MCF 10A (cell line): ENCODE data around the gene SLC6A9. TPM values are rescaled to one million over a fixed set of nuclear protein-coding genes. Genes with fewer than 3 reads are reported as not detected.

Source experiments
- BruUV-seq: library from RNA; stranded (reverse); fragments of 400-500 nt; replicated peaks from 2 replicates; lab custom pipeline; 2021; lab: Mats Ljungman, UMichigan
- CTCF ChIA-PET: fragments of 300-600 bp; sonication (Branson Sonifier 250); formaldehyde crosslinking; extraction: SDS; loops from one replicate; lab custom pipeline; 2021; ENCODE audit warnings: antibody characterized with exemption, inconsistent platforms; lab: Yijun Ruan, JAX
- POLR2A ChIA-PET: fragments of 300-600, 350-650 bp; sonication (Branson Sonifier 250); formaldehyde crosslinking; extraction: SDS; loops from one replicate; lab custom pipeline; 2020; ENCODE audit warnings: antibody characterized with exemption, inconsistent platforms; lab: Yijun Ruan, JAX
- DNase-seq: peaks from one replicate; pipeline ENCODE4 v3.0.0-alpha.2; 2018; ENCODE audit not compliant: unreplicated experiment
- H3K27ac Mint-ChIP-seq: one replicate; pipeline ENCODE4 v1.8.0; 2022; ENCODE audit warnings: mild to moderate bottlenecking, low read depth, mixed read lengths; ENCODE audit not compliant: unreplicated experiment
- H3K27me3 Mint-ChIP-seq: one replicate; pipeline ENCODE4 v1.8.0; 2022; ENCODE audit warnings: mixed read lengths; ENCODE audit not compliant: insufficient read depth, unreplicated experiment
- H3K36me3 Mint-ChIP-seq: one replicate; pipeline ENCODE4 v1.8.0; 2022; ENCODE audit warnings: mild to moderate bottlenecking, moderate library complexity, mixed read lengths; ENCODE audit not compliant: insufficient read depth, unreplicated experiment
- H3K4me1 Mint-ChIP-seq: one replicate; pipeline ENCODE4 v1.8.0; 2022; ENCODE audit warnings: mixed read lengths; ENCODE audit not compliant: insufficient read depth, unreplicated experiment
- H3K4me3 Mint-ChIP-seq: one replicate; pipeline ENCODE4 v1.8.0; 2022; ENCODE audit warnings: mild to moderate bottlenecking, moderate library complexity, mixed read lengths; ENCODE audit not compliant: unreplicated experiment
- H3K9me3 Mint-ChIP-seq: one replicate; pipeline ENCODE4 v1.8.0; 2022; ENCODE audit warnings: mixed read lengths; ENCODE audit not compliant: unreplicated experiment
- CTCF ChIP-seq: fragments of 200-600 bp; IDR thresholded peaks from one replicate; pipeline ENCODE4 v1.8.0; 2022; ENCODE audit warnings: antibody characterized with exemption, mild to moderate bottlenecking; ENCODE audit not compliant: unreplicated experiment
- intact Hi-C: fragments of 100-400 bp; cut with micrococcal nuclease; formaldehyde crosslinking; loops from 2 replicates; pipeline ENCODE4 v1.14.1; 2022
- total RNA-seq: library from RNA; stranded (reverse); gene quantifications from 2 replicates; pipeline ENCODE4 v1.2.3, GENCODE V29; 2022

Gene SLC6A9
- total RNA-seq, 1 experiment from 2014 or later = 64.9 TPM

GRCh38 chr1:43981135-43981491 is 50.1 kb downstream of the SLC6A9 start:
- ChIA-PET CTCF (no interaction called here), POLR2A (interaction anchor here (0.7 to 1.0 kb wide), 3 partner anchors 9 to 234 kb away, joined by 3 to 4 read pairs (median 3); no protein-coding TSS in a partner anchor)
- no peaks in the 10 kb centered on the region for H3K9me3 Mint-ChIP-seq
- peak overlapping the region; percentile 10 for H3K27ac Mint-ChIP-seq
- no peak for DNase-seq
- no peak for TF ChIP-seq CTCF
- H3K27me3 Mint-ChIP-seq = no peaks in the 10 kb centered on the region
- peaks cover 55% of the 10 kb centered on the region for H3K4me1 Mint-ChIP-seq
- intact Hi-C loops = loop anchor here (2.0 kb wide), 2 partner anchors 24 to 218 kb away; no protein-coding TSS in a partner anchor
- BruUV-seq = no TSS peak
- peak overlapping the region; percentile 63 for H3K4me3 Mint-ChIP-seq
- H3K36me3 Mint-ChIP-seq = peaks cover 37% of the 10 kb centered on the region

GRCh38 chr1:43980255-43981134 is 50.8 kb downstream of the SLC6A9 start:
- peak overlapping the region; percentile 10 for H3K27ac Mint-ChIP-seq
- ChIA-PET POLR2A (interaction anchor here (0.7 to 1.2 kb wide), 6 partner anchors 9 to 233 kb away, joined by 3 to 5 read pairs (median 3); no protein-coding TSS in a partner anchor), CTCF (interaction anchor here (0.6 to 0.7 kb wide), 2 partner anchors 25 to 1023 kb away, joined by 3 read pairs; no protein-coding TSS in a partner anchor)
- intact Hi-C loops = loop anchor here (2.0 kb wide), 2 partner anchors 24 to 218 kb away; no protein-coding TSS in a partner anchor
- TF ChIP-seq CTCF = no peak
- BruUV-seq = no TSS peak
- peak overlapping the region; percentile 63 for H3K4me3 Mint-ChIP-seq
- DNase-seq = peak; percentile 64
- peaks cover 55% of the 10 kb centered on the region for H3K4me1 Mint-ChIP-seq
- no peaks in the 10 kb centered on the region for H3K9me3 Mint-ChIP-seq
- H3K27me3 Mint-ChIP-seq = no peaks in the 10 kb centered on the region
- peaks cover 32% of the 10 kb centered on the region for H3K36me3 Mint-ChIP-seq

GRCh38 chr1:43979528-43980254 is 51.6 kb downstream of the SLC6A9 start:
- no peak for TF ChIP-seq CTCF
- Mint-ChIP-seq H3K4me3 (peak overlapping the region; percentile 63), H3K4me1 (peaks cover 55% of the 10 kb centered on the region), H3K27me3 (no peaks in the 10 kb centered on the region), H3K36me3 (peaks cover 28% of the 10 kb centered on the region), H3K9me3 (no peaks in the 10 kb centered on the region), H3K27ac (no peak overlapping the region)
- intact Hi-C loops = loop anchor here (2.0 to 5.0 kb wide), 3 partner anchors 25 to 452 kb away; no protein-coding TSS in a partner anchor
- BruUV-seq = TSS peak; percentile 64
- POLR2A ChIA-PET = interaction anchor here (0.8 to 1.2 kb wide), 4 partner anchors 9 to 49 kb away, joined by 3 to 5 read pairs (median 3); no protein-coding TSS in a partner anchor
- CTCF ChIA-PET = interaction anchor here (0.6 to 0.7 kb wide), 2 partner anchors 25 to 1023 kb away, joined by 3 read pairs; no protein-coding TSS in a partner anchor
- peak; percentile 51 for DNase-seq

GRCh38 chr1:43979261-43979527 is 52.1 kb downstream of the SLC6A9 start:
- TF ChIP-seq CTCF = no peak
- ChIA-PET CTCF (no interaction called here), POLR2A (interaction anchor here (1.1 to 1.2 kb wide), 2 partner anchors 9 to 33 kb away, joined by 3 to 5 read pairs; no protein-coding TSS in a partner anchor)
- Mint-ChIP-seq H3K27ac (no peak overlapping the region), H3K4me1 (peaks cover 58% of the 10 kb centered on the region), H3K9me3 (no peaks in the 10 kb centered on the region), H3K27me3 (no peaks in the 10 kb centered on the region), H3K4me3 (peak overlapping the region; percentile 94), H3K36me3 (peaks cover 33% of the 10 kb centered on the region)
- DNase-seq = no peak
- BruUV-seq = no TSS peak
- intact Hi-C loops = loop anchor here (5.0 kb wide), 1 partner anchor 452 kb away; no protein-coding TSS in a partner anchor
